Activated naive CD4-positive, alpha-beta T cell treated with anti-CD3 and anti-CD28 coated beads, Interleukin-2, amount 50 U/mL, for 24 hours (primary cell): Measurements from ENCODE around the gene FYB1.

Experiments used
- H3K27ac Mint-ChIP-seq: one replicate; pipeline ENCODE4 v1.8.0; 2021; ENCODE audit warnings: mild to moderate bottlenecking, mixed read lengths
- H3K27me3 Mint-ChIP-seq: one replicate; pipeline ENCODE4 v1.8.0; 2021; ENCODE audit warnings: mixed read lengths
- H3K36me3 Mint-ChIP-seq: one replicate; pipeline ENCODE4 v1.8.0; 2021; ENCODE audit warnings: mixed read lengths
- H3K4me1 Mint-ChIP-seq: one replicate; pipeline ENCODE4 v1.8.0; 2021; ENCODE audit warnings: mixed read lengths
- H3K4me3 Mint-ChIP-seq: one replicate; pipeline ENCODE4 v1.8.0; 2021; ENCODE audit warnings: mild to moderate bottlenecking, mixed read lengths
- H3K9me3 Mint-ChIP-seq: one replicate; pipeline ENCODE4 v1.8.0; 2021; ENCODE audit warnings: mixed read lengths

Gene FYB1

GRCh38 chr5:39083968-39084367 lies 135.4 kb downstream of the FYB1 start:
- Mint-ChIP-seq H3K36me3 (peaks cover 2% of the 10 kb centered on the region), H3K27ac (no peak overlapping the region), H3K4me1 (peaks cover 10% of the 10 kb centered on the region), H3K27me3 (peaks cover 23% of the 10 kb centered on the region), H3K9me3 (no peaks in the 10 kb centered on the region), H3K4me3 (no peak overlapping the region)

GRCh38 chr5:39082995-39083394 lies 136.4 kb downstream of the FYB1 start:
- H3K4me1 Mint-ChIP-seq, result peaks cover 10% of the 10 kb centered on the region
- H3K27ac Mint-ChIP-seq, result no peak overlapping the region
- H3K4me3 Mint-ChIP-seq, result no peak overlapping the region
- no peaks in the 10 kb centered on the region for H3K9me3 Mint-ChIP-seq
- H3K27me3 Mint-ChIP-seq, result peaks cover 26% of the 10 kb centered on the region
- H3K36me3 Mint-ChIP-seq, result peaks cover 2% of the 10 kb centered on the region

- peaks cover 33% of the 10 kb centered on the region for H3K27me3 Mint-ChIP-seq
- no peaks in the 10 kb centered on the region for H3K9me3 Mint-ChIP-seq
- H3K27ac Mint-ChIP-seq, result no peak overlapping the region
- no peak overlapping the region for H3K4me3 Mint-ChIP-seq
- no peaks in the 10 kb centered on the region for H3K36me3 Mint-ChIP-seq
- H3K4me1 Mint-ChIP-seq, result peaks cover 24% of the 10 kb centered on the region
These were observed 138.7 kb downstream of the FYB1 start for GRCh38 chr5:39080597-39081204.

- H3K36me3 Mint-ChIP-seq, result no peaks in the 10 kb centered on the region
- no peak overlapping the region for H3K4me3 Mint-ChIP-seq
- H3K9me3 Mint-ChIP-seq, result no peaks in the 10 kb centered on the region
- no peak overlapping the region for H3K27ac Mint-ChIP-seq
- peaks cover 32% of the 10 kb centered on the region for H3K27me3 Mint-ChIP-seq
- peaks cover 29% of the 10 kb centered on the region for H3K4me1 Mint-ChIP-seq
These were observed 139.2 kb downstream of the FYB1 start for GRCh38 chr5:39080168-39080567.

GRCh38 chr5:39079147-39079546 lies 140.2 kb downstream of the FYB1 start:
- no peaks in the 10 kb centered on the region for H3K36me3 Mint-ChIP-seq
- peaks cover 33% of the 10 kb centered on the region for H3K4me1 Mint-ChIP-seq
- no peaks in the 10 kb centered on the region for H3K9me3 Mint-ChIP-seq
- no peak overlapping the region for H3K4me3 Mint-ChIP-seq
- H3K27ac Mint-ChIP-seq, result no peak overlapping the region
- peaks cover 30% of the 10 kb centered on the region for H3K27me3 Mint-ChIP-seq

- peak overlapping the region; percentile 9 for H3K27ac Mint-ChIP-seq
- H3K4me3 Mint-ChIP-seq, result peak overlapping the region; percentile 31
- peaks cover 2% of the 10 kb centered on the region for H3K36me3 Mint-ChIP-seq
- H3K27me3 Mint-ChIP-seq, result peaks cover 26% of the 10 kb centered on the region
- peaks cover 33% of the 10 kb centered on the region for H3K4me1 Mint-ChIP-seq
- H3K9me3 Mint-ChIP-seq, result no peaks in the 10 kb centered on the region
These were observed 142.3 kb downstream of the FYB1 start for GRCh38 chr5:39076757-39077728.

GRCh38 chr5:39076101-39076756 lies 143.1 kb downstream of the FYB1 start:
- Mint-ChIP-seq H3K4me1 (peaks cover 41% of the 10 kb centered on the region), H3K9me3 (no peaks in the 10 kb centered on the region), H3K27me3 (peaks cover 23% of the 10 kb centered on the region), H3K27ac (no peak overlapping the region), H3K36me3 (peaks cover 2% of the 10 kb centered on the region), H3K4me3 (no peak overlapping the region)

- Mint-ChIP-seq H3K36me3 (peaks cover 6% of the 10 kb centered on the region), H3K27ac (peak within 1 kb of the TSS; percentile 97), H3K27me3 (peaks cover 17% of the 10 kb centered on the region), H3K4me1 (peaks cover 53% of the 10 kb centered on the region), H3K4me3 (peak within 1 kb of the TSS; percentile 97), H3K9me3 (no peaks in the 10 kb centered on the region)
These were observed 145.1 kb downstream of the FYB1 start, which contains the start of gene RICTOR for GRCh38 chr5:39074017-39074814. RICTOR (minus strand) TSS chr5:39074399; CDS start chr5:39074377, 22 bp downstream.

- peak overlapping the region; percentile 97 for H3K27ac Mint-ChIP-seq
- peaks cover 13% of the 10 kb centered on the region for H3K27me3 Mint-ChIP-seq
- H3K4me3 Mint-ChIP-seq, result peak overlapping the region; percentile 94
- H3K9me3 Mint-ChIP-seq, result no peaks in the 10 kb centered on the region
- H3K36me3 Mint-ChIP-seq, result peaks cover 9% of the 10 kb centered on the region
- peaks cover 56% of the 10 kb centered on the region for H3K4me1 Mint-ChIP-seq
These were observed 145.7 kb downstream of the FYB1 start for GRCh38 chr5:39073767-39074016.

- Mint-ChIP-seq H3K9me3 (no peaks in the 10 kb centered on the region), H3K27me3 (peaks cover 10% of the 10 kb centered on the region), H3K4me1 (peaks cover 60% of the 10 kb centered on the region), H3K36me3 (peaks cover 13% of the 10 kb centered on the region), H3K27ac (peak overlapping the region; percentile 97), H3K4me3 (peak overlapping the region; percentile 94)
These were observed 146.2 kb downstream of the FYB1 start for GRCh38 chr5:39072925-39073766.

GRCh38 chr5:39068099-39068498 lies 151.3 kb downstream of the FYB1 start:
- no peaks in the 10 kb centered on the region for H3K9me3 Mint-ChIP-seq
- H3K36me3 Mint-ChIP-seq, result peaks cover 35% of the 10 kb centered on the region
- peaks cover 71% of the 10 kb centered on the region for H3K4me1 Mint-ChIP-seq
- H3K4me3 Mint-ChIP-seq, result no peak overlapping the region
- no peaks in the 10 kb centered on the region for H3K27me3 Mint-ChIP-seq
- no peak overlapping the region for H3K27ac Mint-ChIP-seq

- H3K4me1 Mint-ChIP-seq, result peaks cover 76% of the 10 kb centered on the region
- H3K9me3 Mint-ChIP-seq, result no peaks in the 10 kb centered on the region
- peak overlapping the region; percentile 64 for H3K27ac Mint-ChIP-seq
- peaks cover 31% of the 10 kb centered on the region for H3K36me3 Mint-ChIP-seq
- H3K4me3 Mint-ChIP-seq, result no peak overlapping the region
- H3K27me3 Mint-ChIP-seq, result no peaks in the 10 kb centered on the region
These were observed 154.9 kb downstream of the FYB1 start for GRCh38 chr5:39064450-39064849.

- Mint-ChIP-seq H3K4me1 (peaks cover 81% of the 10 kb centered on the region), H3K36me3 (peaks cover 23% of the 10 kb centered on the region), H3K4me3 (no peak overlapping the region), H3K9me3 (no peaks in the 10 kb centered on the region), H3K27me3 (no peaks in the 10 kb centered on the region), H3K27ac (peak overlapping the region; percentile 66)
These were observed 156.3 kb downstream of the FYB1 start for GRCh38 chr5:39063037-39063436.

- peaks cover 81% of the 10 kb centered on the region for H3K4me1 Mint-ChIP-seq
- no peak overlapping the region for H3K4me3 Mint-ChIP-seq
- peaks cover 19% of the 10 kb centered on the region for H3K36me3 Mint-ChIP-seq
- peak overlapping the region; percentile 66 for H3K27ac Mint-ChIP-seq
- no peaks in the 10 kb centered on the region for H3K9me3 Mint-ChIP-seq
- H3K27me3 Mint-ChIP-seq, result no peaks in the 10 kb centered on the region
These were observed 156.8 kb downstream of the FYB1 start for GRCh38 chr5:39062530-39062929.
